Measurements from ENCODE around the gene DUOX1.

Gene DUOX1

DNA sequence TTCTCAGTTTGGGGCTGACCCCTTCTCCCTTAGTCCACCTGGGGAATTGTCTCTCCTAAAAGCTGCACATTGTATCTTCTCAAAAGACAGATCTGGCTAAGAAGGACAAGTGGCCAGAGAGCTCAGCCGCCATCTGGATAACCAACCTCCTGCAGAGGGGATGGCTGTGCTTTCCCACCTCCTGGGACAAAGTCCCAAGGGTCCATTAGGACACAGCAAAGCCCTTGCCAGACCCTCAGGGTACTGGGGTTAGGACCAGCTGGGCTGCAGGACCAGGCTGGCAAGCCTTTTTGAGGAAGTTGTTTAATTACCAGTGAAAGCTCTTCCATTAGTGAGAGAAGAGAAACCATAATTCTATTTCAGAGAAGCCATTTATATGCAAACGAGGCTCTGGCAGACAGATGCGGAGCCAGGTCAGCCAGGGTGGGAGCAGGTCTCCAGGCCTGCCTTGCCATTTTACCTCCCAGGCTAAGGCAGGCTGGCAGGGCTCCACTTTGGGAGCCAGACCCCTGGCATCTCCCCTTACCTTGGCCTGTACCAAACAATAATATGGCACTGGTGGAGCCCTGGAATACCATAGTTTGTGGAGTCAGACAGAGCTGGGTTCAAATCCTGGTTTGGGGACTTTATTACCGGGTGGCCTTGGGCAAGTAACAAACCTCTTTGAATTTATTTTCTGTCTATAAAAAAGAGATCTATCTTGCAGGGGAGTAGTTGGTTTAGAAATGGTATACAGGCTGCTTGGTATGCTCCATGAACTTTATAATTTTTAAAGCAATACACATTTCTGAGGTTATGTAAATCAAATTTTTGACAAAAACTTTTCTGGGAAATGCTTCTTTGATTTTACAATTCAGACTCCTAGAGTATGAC lies 40.0 kb downstream of the DUOX1 start:
- Histone ChIP-seq H3K36me3 (ENCODE audit: insufficient read depth, low read length) (peaks cover 35% of the 10 kb centered on the region; the same call in 1 of the 2 replicates), H3K4me2 (ENCODE audit: low read depth, low read length, poor library complexity, severe bottlenecking) (no peak overlapping the region), H3K27me3 (ENCODE audit: insufficient read depth, low read length, poor library complexity, severe bottlenecking) (no peaks in the 10 kb centered on the region), H3K79me2 (ENCODE audit: insufficient read depth, low read length) (peaks cover 19% of the 10 kb centered on the region), H3F3A (ENCODE audit: low read depth) (no peaks in the 10 kb centered on the region), H3K9me2 (replicated peaks; ENCODE audit: low read depth, low read length) (no peaks in the 10 kb centered on the region), H3K4me3 (ENCODE audit: low read length, poor library complexity, severe bottlenecking) (no peak overlapping the region), H3K9ac (ENCODE audit: low read depth, low read length, poor library complexity, severe bottlenecking) (no peak overlapping the region), H2AFZ (ENCODE audit: low read length) (no peak overlapping the region), H4K20me1 (ENCODE audit: insufficient read depth, low read length, poor library complexity, severe bottlenecking) (no peaks in the 10 kb centered on the region), H3K9me3 (ENCODE audit: insufficient read depth, low read depth, low read length) (no peaks in the 10 kb centered on the region), H3K4me1 (ENCODE audit: insufficient read depth, low read length, poor library complexity, severe bottlenecking) (peaks cover 24% of the 10 kb centered on the region)
- TF ChIP-seq, protein P1, sequence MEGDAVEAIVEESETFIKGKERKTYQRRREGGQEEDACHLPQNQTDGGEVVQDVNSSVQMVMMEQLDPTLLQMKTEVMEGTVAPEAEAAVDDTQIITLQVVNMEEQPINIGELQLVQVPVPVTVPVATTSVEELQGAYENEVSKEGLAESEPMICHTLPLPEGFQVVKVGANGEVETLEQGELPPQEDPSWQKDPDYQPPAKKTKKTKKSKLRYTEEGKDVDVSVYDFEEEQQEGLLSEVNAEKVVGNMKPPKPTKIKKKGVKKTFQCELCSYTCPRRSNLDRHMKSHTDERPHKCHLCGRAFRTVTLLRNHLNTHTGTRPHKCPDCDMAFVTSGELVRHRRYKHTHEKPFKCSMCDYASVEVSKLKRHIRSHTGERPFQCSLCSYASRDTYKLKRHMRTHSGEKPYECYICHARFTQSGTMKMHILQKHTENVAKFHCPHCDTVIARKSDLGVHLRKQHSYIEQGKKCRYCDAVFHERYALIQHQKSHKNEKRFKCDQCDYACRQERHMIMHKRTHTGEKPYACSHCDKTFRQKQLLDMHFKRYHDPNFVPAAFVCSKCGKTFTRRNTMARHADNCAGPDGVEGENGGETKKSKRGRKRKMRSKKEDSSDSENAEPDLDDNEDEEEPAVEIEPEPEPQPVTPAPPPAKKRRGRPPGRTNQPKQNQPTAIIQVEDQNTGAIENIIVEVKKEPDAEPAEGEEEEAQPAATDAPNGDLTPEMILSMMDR (conservative IDR thresholded peaks at IDR 0.05; ENCODE audit: low read length): no peak
- no peak for TF ChIP-seq EZH2phosphoT487 (IDR thresholded peaks at IDR 0.05; ENCODE audit: borderline replicate concordance)

DNA sequence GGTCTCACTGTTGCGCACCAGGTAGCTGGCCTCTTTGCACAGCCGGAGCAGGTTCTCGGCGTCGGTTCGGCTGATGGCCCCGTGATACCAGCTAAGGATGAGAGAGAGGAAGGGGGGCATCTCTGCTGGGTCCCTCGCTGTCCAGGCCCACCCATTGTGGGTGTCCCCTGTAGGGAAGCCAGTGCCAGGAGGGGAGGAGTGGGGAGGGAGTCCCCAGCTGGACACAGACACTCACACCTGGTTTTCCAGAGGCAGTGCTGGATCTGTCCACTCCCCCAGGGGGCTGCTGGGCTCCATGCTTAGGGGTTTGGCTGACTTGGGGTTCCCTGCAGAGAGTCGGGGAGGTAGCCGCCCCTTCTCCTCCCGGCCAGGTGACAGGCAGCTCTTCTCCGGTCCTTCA lies 42.1 kb downstream of the DUOX1 start:
- Histone ChIP-seq H3K36me3 (ENCODE audit: insufficient read depth, low read length) (peaks cover 44% of the 10 kb centered on the region; the same call in 1 of the 2 replicates), H3F3A (ENCODE audit: low read depth) (no peaks in the 10 kb centered on the region), H3K4me2 (ENCODE audit: low read depth, low read length, poor library complexity, severe bottlenecking) (no peak overlapping the region), H3K9me2 (replicated peaks; ENCODE audit: low read depth, low read length) (no peaks in the 10 kb centered on the region), H3K4me1 (ENCODE audit: insufficient read depth, low read length, poor library complexity, severe bottlenecking) (peaks cover 12% of the 10 kb centered on the region), H4K20me1 (ENCODE audit: insufficient read depth, low read length, poor library complexity, severe bottlenecking) (no peaks in the 10 kb centered on the region), H3K79me2 (ENCODE audit: insufficient read depth, low read length) (peaks cover 15% of the 10 kb centered on the region; the same call in 1 of the 2 replicates), H3K9ac (ENCODE audit: low read depth, low read length, poor library complexity, severe bottlenecking) (no peak overlapping the region), H2AFZ (ENCODE audit: low read length) (no peak overlapping the region), H3K9me3 (ENCODE audit: insufficient read depth, low read depth, low read length) (no peaks in the 10 kb centered on the region), H3K27me3 (ENCODE audit: insufficient read depth, low read length, poor library complexity, severe bottlenecking) (no peaks in the 10 kb centered on the region), H3K4me3 (ENCODE audit: low read length, poor library complexity, severe bottlenecking) (no peak overlapping the region)
- TF ChIP-seq, protein P1 (conservative IDR thresholded peaks at IDR 0.05; ENCODE audit: low read length): no peak
- no peak for TF ChIP-seq EZH2phosphoT487 (IDR thresholded peaks at IDR 0.05; ENCODE audit: borderline replicate concordance)

DNA sequence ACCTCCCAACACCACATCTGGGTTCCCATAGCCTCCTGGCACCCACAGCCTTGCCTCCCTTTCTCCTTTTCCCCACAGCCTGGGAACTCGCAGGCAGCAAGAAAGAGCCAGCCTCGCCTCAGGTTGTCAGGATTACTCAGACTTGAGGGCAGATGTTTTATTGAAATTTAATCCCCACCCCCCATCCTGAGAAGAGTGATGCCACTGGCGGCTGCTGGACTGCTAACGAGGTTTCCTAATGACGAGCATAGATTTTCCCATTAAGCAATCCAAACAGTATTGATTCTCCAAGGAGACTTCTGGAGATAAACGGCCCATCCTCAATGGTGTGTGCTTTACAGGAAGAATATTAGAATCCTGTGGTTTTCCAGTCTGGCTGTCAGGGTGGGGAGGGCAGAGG lies 44.3 kb downstream of the DUOX1 start:
- H3K36me3 ChIP-seq (ENCODE audit: insufficient read depth, low read length): peaks cover 57% of the 10 kb centered on the region; the same call in 1 of the 2 replicates
- H3K9ac ChIP-seq (ENCODE audit: low read depth, low read length, poor library complexity, severe bottlenecking): no peak overlapping the region
- peaks cover 3% of the 10 kb centered on the region for H3K4me1 ChIP-seq (ENCODE audit: insufficient read depth, low read length, poor library complexity, severe bottlenecking)
- H3K9me3 ChIP-seq (ENCODE audit: insufficient read depth, low read depth, low read length): no peaks in the 10 kb centered on the region
- no peak overlapping the region for H3K4me3 ChIP-seq (ENCODE audit: low read length, poor library complexity, severe bottlenecking)
- H3K4me2 ChIP-seq (ENCODE audit: low read depth, low read length, poor library complexity, severe bottlenecking): no peak overlapping the region
- TF ChIP-seq EZH2phosphoT487 (IDR thresholded peaks at IDR 0.05; ENCODE audit: borderline replicate concordance): no peak
- TF ChIP-seq, protein P1 (conservative IDR thresholded peaks at IDR 0.05; ENCODE audit: low read length): no peak
- no peaks in the 10 kb centered on the region for H3K9me2 ChIP-seq (replicated peaks; ENCODE audit: low read depth, low read length)
- H2AFZ ChIP-seq (ENCODE audit: low read length): no peak overlapping the region
- H3K27me3 ChIP-seq (ENCODE audit: insufficient read depth, low read length, poor library complexity, severe bottlenecking): no peaks in the 10 kb centered on the region
- H3K79me2 ChIP-seq (ENCODE audit: insufficient read depth, low read length): peaks cover 36% of the 10 kb centered on the region
- no peaks in the 10 kb centered on the region for H4K20me1 ChIP-seq (ENCODE audit: insufficient read depth, low read length, poor library complexity, severe bottlenecking)
- no peaks in the 10 kb centered on the region for H3F3A ChIP-seq (ENCODE audit: low read depth)
